Gastrocnemius medialis (tissue), 4 donors: Measurements from ENCODE around the gene MX2.

Experiments
- CTCF ChIP-seq, 5 experiments: fragments of 450-650 bp in 3 of 5; fragments of 200-600 bp in 2 of 5; sonication (generic) in 2 of 5; IDR thresholded peaks in 4 of 5; conservative IDR thresholded peaks in 1 of 5; 1 replicate in 4 of 5; 2 replicates in 1 of 5; pipeline ENCODE4 v1.5.1; 2016 to 2019; ENCODE audit warnings: antibody characterized with exemption in 5 of 5, mild to moderate bottlenecking in 3 of 5, moderate library complexity in 3 of 5
- POLR2A ChIP-seq, 2 donors: fragments of 450-650 bp; IDR thresholded peaks; one replicate each; pipeline ENCODE4 v1.6.1; 2017; ENCODE audit warnings: antibody characterized with exemption in 2 of 2, mild to moderate bottlenecking in 2 of 2, moderate library complexity in 2 of 2

GRCh38 chr21:41325138-41325912, 36.5 kb upstream of the MX2 start:
- no peak for TF ChIP-seq CTCF (IDR thresholded peaks at IDR 0.05 in 4 of 5, conservative IDR thresholded peaks at IDR 0.05 in 1 of 5)
- TF ChIP-seq POLR2A (IDR thresholded peaks at IDR 0.05), result no peak
